ENCODE measurements around the gene C19orf38. TPM values are rescaled to one million over a fixed set of nuclear protein-coding genes. Genes with fewer than 3 reads are reported as not detected.
A peak's percentile ranks its signal among the peaks of the same experiment; 100 is the strongest.

C19orf38 gene
- 6.4 TPM for total RNA-seq

GRCh38 chr19:10848230-10848856, at the start of gene C19orf38:
Gene C19orf38, plus strand, starts transcription at chr19:10848415. Its CDS starts 94 bp downstream, at chr19:10848509.

DNA sequence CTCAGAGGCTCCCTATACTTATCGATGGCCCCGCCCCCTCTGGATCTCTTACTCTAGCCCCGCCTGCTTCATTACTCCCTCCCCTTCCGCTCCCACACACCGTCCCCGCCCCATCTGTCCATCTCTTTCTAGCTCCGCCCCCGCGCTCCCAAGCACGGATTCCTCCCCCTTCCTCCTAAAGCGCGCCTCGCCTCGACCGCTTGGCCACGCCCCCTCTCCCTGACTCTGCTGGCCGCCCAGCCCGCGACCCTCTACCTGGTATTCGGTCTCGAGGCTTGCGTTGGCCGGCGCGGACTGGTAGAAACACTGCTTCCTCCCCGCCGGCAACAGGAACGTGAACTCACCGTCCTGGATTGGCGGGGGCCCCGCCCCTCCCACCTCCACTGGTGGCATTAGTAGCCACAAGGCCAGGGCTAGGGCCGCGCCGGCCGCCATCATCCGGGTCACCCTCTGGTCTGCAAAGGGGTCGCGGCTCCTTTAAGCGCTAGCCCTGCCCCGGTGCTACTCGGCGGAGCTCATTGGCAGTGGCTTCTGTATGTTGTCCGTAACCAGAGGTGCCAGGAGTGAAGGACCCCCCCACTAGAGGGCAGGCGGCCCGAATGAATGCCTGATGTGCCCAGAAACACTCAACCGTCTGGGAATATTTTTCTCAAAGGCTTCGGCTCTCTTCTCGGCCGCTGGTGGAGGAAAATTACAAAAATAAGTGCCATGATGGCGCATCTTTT, 12.3 kb upstream of the C19orf38 start, which contains the start of gene TMED1:
Gene TMED1, minus strand, starts transcription at position 459 of the 725 bp plus-strand sequence. Its CDS starts 21 bp downstream, at position 438.

DNA sequence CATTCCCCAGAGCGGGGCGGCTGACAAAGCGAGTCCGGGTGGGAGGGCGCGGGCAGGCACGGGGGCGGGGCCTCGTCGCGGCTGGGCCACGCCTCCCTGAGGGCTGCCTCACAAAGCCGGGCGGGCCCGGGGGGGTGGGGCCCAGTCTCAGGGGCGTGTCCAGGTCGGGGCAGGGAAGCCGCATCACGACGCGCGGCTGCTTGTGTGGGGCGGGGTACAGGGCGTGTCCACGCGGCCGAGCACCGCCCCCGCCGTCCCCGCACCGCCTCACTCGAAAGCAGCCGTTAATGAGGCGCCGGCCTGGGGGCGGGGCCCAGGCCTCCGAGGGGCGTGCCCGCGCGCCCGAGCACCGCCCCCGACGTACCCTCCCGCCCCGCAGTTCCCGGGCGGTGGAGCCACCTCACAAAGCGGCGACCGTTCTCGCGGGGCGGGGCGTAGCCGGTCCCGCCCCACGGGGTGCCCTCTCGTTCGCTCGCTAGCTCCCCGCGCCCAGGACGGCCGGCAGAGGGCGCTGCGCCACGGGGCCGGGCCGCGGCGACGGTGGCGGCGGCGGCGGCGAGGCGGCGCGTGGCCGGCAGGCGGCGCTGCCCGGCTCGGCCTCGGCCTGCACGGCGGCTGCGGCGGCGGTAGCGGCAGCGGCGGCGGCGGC, 22.9 kb downstream of the C19orf38 start, which contains the start of gene CARM1:
Gene CARM1, plus strand, starts transcription at position 599 of the 649 bp plus-strand sequence. CDS start 150 bp downstream, outside the sequence.

Small RNAs within 50 kb of the gene (small RNA-seq; reads per million reads assigned to genes)
- 0.60 reads per million, percentile 69 among the genes with 10 or more reads in this experiment for gene MIR199A1 (ENCODE audit: low replicate concordance)
- not detected for gene MIR6793 (ENCODE audit: low replicate concordance)

Other genes with a start within 250 kb of the C19orf38 start
- 151 TPM for gene SLC44A2, start 222.9 kb upstream of the C19orf38 start, total RNA-seq
- gene ILF3, start 194.1 kb upstream of the C19orf38 start, total RNA-seq: 187 TPM
- gene QTRT1, start 147.0 kb upstream of the C19orf38 start, total RNA-seq: 43.9 TPM
- gene DNM2, start 130.3 kb upstream of the C19orf38 start, total RNA-seq: 172 TPM
- 40.9 TPM for gene TMED1, start 12.2 kb upstream of the C19orf38 start, total RNA-seq
- 42.0 TPM for gene CARM1, start 23.1 kb downstream of the C19orf38 start, total RNA-seq
- 60.4 TPM for gene YIPF2, start 80.2 kb downstream of the C19orf38 start, total RNA-seq
- 37.7 TPM for gene TIMM29, start 80.4 kb downstream of the C19orf38 start, total RNA-seq
- gene SMARCA4, start 112.6 kb downstream of the C19orf38 start, total RNA-seq: 124 TPM
- gene LDLR, start 241.0 kb downstream of the C19orf38 start, total RNA-seq: 37.5 TPM